K562 (cell line): Measurements from ENCODE around the gene FAM98C. TPM values are rescaled to one million over a fixed set of nuclear protein-coding genes. Genes with fewer than 3 reads are reported as not detected.

ENCODE experiments used
- ETV1 ChIP-seq: fragments of 450-650 bp; conservative IDR thresholded peaks from 2 replicates; pipeline ENCODE4 v1.6.1; 2016; ENCODE audit warnings: missing genetic modification characterization, control low read depth, low read depth, missing compliant biosample characterization
- FOXA3 ChIP-seq, 2 experiments: fragments of 450-650 bp in 1 of 2; sonication (generic) in 1 of 2; formaldehyde crosslinking; IDR thresholded peaks in 1 of 2; conservative IDR thresholded peaks in 1 of 2; 2 replicates each; pipeline versions ENCODE4 v1.4.0 to v1.8.0; 2020 to 2022; ENCODE audit warnings: mild to moderate bottlenecking in 2 of 2, missing genetic modification reagents in 1 of 2
- HMGN3 ChIP-seq: IDR thresholded peaks from 2 replicates; pipeline ENCODE4 v1.6.1; 2011; ENCODE audit warnings: borderline replicate concordance, low read depth, mild to moderate bottlenecking, mixed read lengths, low read length; ENCODE audit not compliant: insufficient read length; ENCODE audit errors: extremely low read depth
- POLR2A ChIP-seq: fragments of 450-650 bp; conservative IDR thresholded peaks from 2 replicates; pipeline ENCODE4 v1.6.1; 2016
- SETDB1 ChIP-seq: IDR thresholded peaks from one replicate; pipeline ENCODE4 v1.6.1; 2012; ENCODE audit warnings: low read length, control low read depth, inconsistent platforms
- SNAPC5 ChIP-seq: fragments of 250-450 bp; sonication (Bioruptor Pico); IDR thresholded peaks from 2 replicates; pipeline ENCODE4 v1.8.0; 2021; ENCODE audit warnings: moderate library complexity, mild to moderate bottlenecking, inconsistent platforms
- SUPT5H ChIP-seq: fragments of 450-650 bp; IDR thresholded peaks from 2 replicates; pipeline ENCODE4 v1.6.1; 2016
- TEAD4 ChIP-seq, 2 experiments: sonication (generic) in 1 of 2; formaldehyde crosslinking in 1 of 2; IDR thresholded peaks; 2 replicates each; pipeline versions ENCODE4 v1.6.1 to v1.8.0; 2012 to 2022; ENCODE audit warnings: borderline replicate concordance in 1 of 2, inconsistent platforms in 1 of 2, low read length in 1 of 2, mild to moderate bottlenecking in 1 of 2, missing genetic modification reagents in 1 of 2
- ZKSCAN1 ChIP-seq: fragments of 150-350 bp; IDR thresholded peaks from 2 replicates; pipeline ENCODE4 v1.6.1; 2016; ENCODE audit warnings: low read depth, low read length
- ZNF584 ChIP-seq: fragments of 200-800 bp; sonication (Bioruptor generic); IDR thresholded peaks from 2 replicates; pipeline ENCODE4 v1.6.1; 2016; ENCODE audit warnings: low read depth, mild to moderate bottlenecking, missing genetic modification characterization, missing compliant biosample characterization
- ZNF609 ChIP-seq: sonication (generic); formaldehyde crosslinking; IDR thresholded peaks from 2 replicates; pipeline ENCODE4 v1.8.1; 2023; ENCODE audit warnings: missing genetic modification reagents, mild to moderate bottlenecking, borderline replicate concordance
- ZNF76 ChIP-seq: fragments of 250-450 bp; sonication (Bioruptor Pico); IDR thresholded peaks from 2 replicates; pipeline ENCODE4 v1.4.0; 2020; ENCODE audit warnings: mild to moderate bottlenecking, moderate library complexity, borderline replicate concordance
- polyA plus RNA-seq, 8 experiments: library from polyadenylated mRNA; depleted of rRNA in 4 of 8; stranded (reverse) in 5 of 8; unstranded in 3 of 8; fragments of >200 nt; fragmentation: Nextera tagmentation in 2 of 8; fragmentation: Illumina TruSeq in 1 of 8; extraction: Ambion mirVana in 2 of 8; extraction: Trizol in 1 of 8; gene quantifications; 2 replicates each; pipeline versions ENCODE4 v1.2.1 to v1.2.3, GENCODE V29; 2011 to 2014; ENCODE audit warnings: inconsistent platforms in 1 of 8, missing spikeins in 1 of 8
- total RNA-seq, 7 experiments: library from RNA; depleted of rRNA in 6 of 7; stranded (reverse); fragments of >200 nt in 6 of 7; fragmentation: Illumina TruSeq in 2 of 7; extraction: Trizol in 2 of 7; gene quantifications; 2 replicates each; pipeline versions ENCODE4 v1.2.1 to v1.2.3, GENCODE V29; 2011 to 2021; ENCODE audit warnings: low replicate concordance in 1 of 7
- TF ChIP-seq, protein P1 (sequence below): fragments of 150-350 bp; conservative IDR thresholded peaks from 2 replicates; pipeline ENCODE4 v1.6.1; 2014; ENCODE audit warnings: low read length
- TF ChIP-seq, protein P2 (sequence below), 2 experiments: fragments of 250-450 bp in 1 of 2; fragments of 450-650 bp in 1 of 2; sonication (Bioruptor Pico) in 1 of 2; IDR thresholded peaks; 2 replicates each; pipeline versions ENCODE4 v1.6.1 to v1.8.0; 2016 to 2021; ENCODE audit warnings: mild to moderate bottlenecking in 2 of 2, moderate library complexity in 2 of 2, missing compliant biosample characterization in 1 of 2, missing genetic modification characterization in 1 of 2

The FAM98C gene
- total and polyA plus RNA-seq, 9 of the 15 experiments (the other 6 are each of a cell fraction or from before 2014, with no cell fraction given), result 1.7 to 43.8 (median 13.7) TPM

DNA sequence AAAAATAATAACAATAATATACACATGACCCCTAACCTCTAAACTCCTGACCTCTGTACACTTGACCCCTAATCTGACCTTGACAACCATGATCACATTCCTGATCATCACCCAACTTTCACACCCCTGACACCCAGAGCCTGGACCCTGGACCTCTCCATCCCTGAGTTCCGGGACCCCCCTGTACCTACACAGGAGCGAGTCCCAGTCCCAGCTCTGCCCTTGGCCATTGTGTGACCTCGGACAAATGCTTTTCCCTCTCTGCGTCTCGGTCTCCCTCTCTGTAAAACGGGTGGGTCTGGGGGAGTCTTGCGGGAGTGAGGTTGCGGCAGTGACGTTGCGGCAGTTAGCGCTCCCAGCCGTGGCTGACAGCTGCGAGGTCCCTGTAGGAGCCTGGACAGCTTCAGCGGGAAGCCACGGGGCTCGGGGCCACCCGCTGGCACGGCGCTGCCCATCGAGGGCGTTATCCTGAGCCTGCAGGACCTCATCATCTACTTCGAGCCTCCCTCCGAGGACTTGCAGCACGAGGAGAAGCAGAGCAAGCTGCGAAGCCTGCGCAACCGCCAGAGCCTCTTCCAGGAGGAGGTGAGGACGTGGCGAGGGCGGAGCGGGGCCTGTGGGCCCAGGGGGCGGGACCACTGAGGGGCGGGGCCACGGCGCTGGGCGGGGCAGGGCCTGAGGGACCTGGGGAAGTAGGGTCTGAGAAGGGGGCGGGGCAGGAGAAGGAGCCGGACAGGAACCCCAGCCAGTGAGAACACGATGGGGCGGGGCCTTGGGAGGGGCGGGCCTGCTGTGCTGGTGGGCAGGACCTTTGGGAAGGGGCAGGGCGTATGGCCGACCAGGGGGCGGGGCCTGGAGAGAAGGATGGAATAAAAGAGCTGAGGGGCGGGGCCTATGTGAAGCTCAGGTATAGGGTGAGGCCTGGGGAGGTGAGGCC lies 49.8 kb downstream of the FAM98C start (continued):
- no peak for TF ChIP-seq ZNF609 (CRISPR knock-in tag)
- no peak for TF ChIP-seq SNAPC5 (CRISPR knock-in tag)
- peak; percentile 84; the same call in 1 of the 2 replicates for TF ChIP-seq ZNF76 (CRISPR knock-in tag)
- TF ChIP-seq, protein P1, sequence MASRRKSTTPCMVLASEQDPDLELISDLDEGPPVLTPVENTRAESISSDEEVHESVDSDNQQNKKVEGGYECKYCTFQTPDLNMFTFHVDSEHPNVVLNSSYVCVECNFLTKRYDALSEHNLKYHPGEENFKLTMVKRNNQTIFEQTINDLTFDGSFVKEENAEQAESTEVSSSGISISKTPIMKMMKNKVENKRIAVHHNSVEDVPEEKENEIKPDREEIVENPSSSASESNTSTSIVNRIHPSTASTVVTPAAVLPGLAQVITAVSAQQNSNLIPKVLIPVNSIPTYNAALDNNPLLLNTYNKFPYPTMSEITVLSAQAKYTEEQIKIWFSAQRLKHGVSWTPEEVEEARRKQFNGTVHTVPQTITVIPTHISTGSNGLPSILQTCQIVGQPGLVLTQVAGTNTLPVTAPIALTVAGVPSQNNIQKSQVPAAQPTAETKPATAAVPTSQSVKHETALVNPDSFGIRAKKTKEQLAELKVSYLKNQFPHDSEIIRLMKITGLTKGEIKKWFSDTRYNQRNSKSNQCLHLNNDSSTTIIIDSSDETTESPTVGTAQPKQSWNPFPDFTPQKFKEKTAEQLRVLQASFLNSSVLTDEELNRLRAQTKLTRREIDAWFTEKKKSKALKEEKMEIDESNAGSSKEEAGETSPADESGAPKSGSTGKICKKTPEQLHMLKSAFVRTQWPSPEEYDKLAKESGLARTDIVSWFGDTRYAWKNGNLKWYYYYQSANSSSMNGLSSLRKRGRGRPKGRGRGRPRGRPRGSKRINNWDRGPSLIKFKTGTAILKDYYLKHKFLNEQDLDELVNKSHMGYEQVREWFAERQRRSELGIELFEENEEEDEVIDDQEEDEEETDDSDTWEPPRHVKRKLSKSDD, result no peak
- TF ChIP-seq TEAD4 (IDR thresholded peaks at IDR 0.05; ENCODE audit: low read length), result no peak; the same call in none of the 2 replicates
- TF ChIP-seq TEAD4 (CRISPR knock-in tag; IDR thresholded peaks at IDR 0.05; ENCODE audit: borderline replicate concordance), result peak; percentile 57; the same call in 1 of the 2 replicates
- TF ChIP-seq ZKSCAN1, result 0 out of 2 replicates have a peak, but pooled peaks have one; percentile 49
- TF ChIP-seq POLR2A, result peak; percentile 67
- peak; percentile 52 for TF ChIP-seq HMGN3
- no peak for TF ChIP-seq FOXA3 (CRISPR knock-in tag; conservative IDR thresholded peaks at IDR 0.05 in 1 of 2, IDR thresholded peaks at IDR 0.05 in 1 of 2)
- peak; percentile 69 for TF ChIP-seq SUPT5H
- TF ChIP-seq ETV1 (tag), result no peak
- no peak for TF ChIP-seq SETDB1
- TF ChIP-seq ZNF584 (CRISPR knock-in tag), result no peak
- TF ChIP-seq, protein P2, sequence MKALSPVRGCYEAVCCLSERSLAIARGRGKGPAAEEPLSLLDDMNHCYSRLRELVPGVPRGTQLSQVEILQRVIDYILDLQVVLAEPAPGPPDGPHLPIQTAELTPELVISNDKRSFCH (CRISPR knock-in tag; IDR thresholded peaks at IDR 0.05), result no peak
- TF ChIP-seq, protein P2 (tag; IDR thresholded peaks at IDR 0.05), result 0 out of 2 replicates have a peak, but pooled peaks have one; percentile 56
